Gastrocnemius medialis (tissue), 4 donors: Measurements from ENCODE around the gene SPACA4. TPM values are rescaled to one million over a fixed set of nuclear protein-coding genes. Genes with fewer than 3 reads are reported as not detected.

ENCODE experiments used
- ATAC-seq, 2 donors: fragments of 150-250 bp; one replicate each; pipeline ENCODE4 v1.9.1; 2016
- DNase-seq, 2 donors: peaks; one replicate each; pipeline ENCODE4 v3.0.0-alpha.2; 2019
- H3K27ac ChIP-seq, 4 donors: fragments of 200-600 bp; sonication (generic); 1 replicate in 1 of 4; 2 replicates in 3 of 4; pipeline ENCODE4 v1.5.1; 2016 to 2018; ENCODE audit warnings: mild to moderate bottlenecking in 2 of 4, moderate library complexity in 1 of 4
- H3K27me3 ChIP-seq, 3 donors: fragments of 200-600 bp; sonication (generic) in 2 of 3; 1 replicate in 1 of 3; 2 replicates in 2 of 3; pipeline versions ENCODE4 v1.5.1 to v1.6.0; 2016 to 2019; ENCODE audit warnings: mild to moderate bottlenecking in 1 of 3, moderate library complexity in 1 of 3
- H3K36me3 ChIP-seq, 2 donors: fragments of 200-600 bp; sonication (generic) in 1 of 2; one replicate each; pipeline ENCODE4 v1.5.1; 2017 to 2018
- H3K4me1 ChIP-seq, 2 donors: fragments of 200-600 bp; sonication (generic) in 1 of 2; one replicate each; pipeline ENCODE4 v1.5.1; 2016 to 2017; ENCODE audit warnings: mild to moderate bottlenecking in 2 of 2
- H3K4me3 ChIP-seq, 4 donors: fragments of 200-600 bp; sonication (generic) in 3 of 4; 1 replicate in 1 of 4; 2 replicates in 3 of 4; pipeline ENCODE4 v1.5.1; 2016 to 2019; ENCODE audit warnings: mild to moderate bottlenecking in 2 of 4
- H3K9me3 ChIP-seq, 3 donors: fragments of 200-600 bp; sonication (generic) in 2 of 3; 1 replicate in 1 of 3; 2 replicates in 2 of 3; pipeline ENCODE4 v1.5.1; 2016 to 2019
- CTCF ChIP-seq, 5 experiments: fragments of 450-650 bp in 3 of 5; fragments of 200-600 bp in 2 of 5; sonication (generic) in 2 of 5; IDR thresholded peaks in 4 of 5; conservative IDR thresholded peaks in 1 of 5; 1 replicate in 4 of 5; 2 replicates in 1 of 5; pipeline ENCODE4 v1.5.1; 2016 to 2019; ENCODE audit warnings: antibody characterized with exemption in 5 of 5, mild to moderate bottlenecking in 3 of 5, moderate library complexity in 3 of 5
- POLR2A ChIP-seq, 2 donors: fragments of 450-650 bp; IDR thresholded peaks; one replicate each; pipeline ENCODE4 v1.6.1; 2017; ENCODE audit warnings: antibody characterized with exemption in 2 of 2, mild to moderate bottlenecking in 2 of 2, moderate library complexity in 2 of 2
- in situ Hi-C, 4 donors: fragments of 200-750 bp; cut with MboI; loops; one replicate each; pipeline versions ENCODE4 v1.15.0 to v1.8.0; 2017; ENCODE audit warnings: low sequenced_read_pairs in 4 of 4
- intact Hi-C: fragments of 100-400 bp; cut with DNase I; formaldehyde crosslinking; loops from one replicate; pipeline ENCODE4 v1.15.1; 2023; ENCODE audit warnings: low total_unique reads
- total RNA-seq, 4 donors: library from RNA; depleted of rRNA; stranded (reverse); fragments of >200 nt; gene quantifications; one replicate each; pipeline versions ENCODE4 v1.1.0 to v1.2.3, GENCODE V29; 2016

Gene SPACA4
- total RNA-seq, 4 donors from 2014 or later: not detected

GRCh38 chr19:48616041-48616436 is 9.5 kb downstream of the SPACA4 start:
- ATAC-seq: no peak
- Histone ChIP-seq H3K9me3 (no peaks in the 10 kb centered on the region), H3K4me3 (no peak overlapping the region), H3K4me1 (peaks cover 34 to 55% of the 10 kb centered on the region in 2 donors), H3K27me3 (no peaks in the 10 kb centered on the region), H3K36me3 (peaks cover 3 to 29% of the 10 kb centered on the region in 2 donors), H3K27ac (peak overlapping the region in 1 of 4 donors; percentile 21)
- intact Hi-C loops (no loop called here), in situ Hi-C loops (no loop called here)
- DNase-seq: no peak
- TF ChIP-seq CTCF (IDR thresholded peaks at IDR 0.05 in 4 of 5, conservative IDR thresholded peaks at IDR 0.05 in 1 of 5): no peak
- no peak for TF ChIP-seq POLR2A (IDR thresholded peaks at IDR 0.05)

GRCh38 chr19:48616491-48617056 is 10.0 kb downstream of the SPACA4 start:
- DNase-seq: no peak
- TF ChIP-seq POLR2A (IDR thresholded peaks at IDR 0.05): no peak
- in situ Hi-C loops (no loop called here), intact Hi-C loops (no loop called here)
- no peak for ATAC-seq
- Histone ChIP-seq H3K27ac (peak overlapping the region in 2 of 4 donors; percentile 21 to 92), H3K36me3 (peaks cover 3 to 29% of the 10 kb centered on the region in 2 donors), H3K4me1 (peaks cover 34 to 55% of the 10 kb centered on the region in 2 donors), H3K4me3 (no peak overlapping the region), H3K27me3 (no peaks in the 10 kb centered on the region), H3K9me3 (no peaks in the 10 kb centered on the region)

- Histone ChIP-seq H3K27me3 (no peaks in the 10 kb centered on the region), H3K36me3 (peaks cover 3 to 29% of the 10 kb centered on the region in 2 donors), H3K4me3 (peak overlapping the region; percentile 66 to 96 (median 79)), H3K9me3 (no peaks in the 10 kb centered on the region), H3K27ac (peak overlapping the region; percentile 92 to 99 (median 96)), H3K4me1 (peaks cover 34 to 55% of the 10 kb centered on the region in 2 donors)
- DNase-seq (no peak), ATAC-seq (no peak)
- in situ Hi-C loops (no loop called here), intact Hi-C loops (no loop called here)
- no peak for TF ChIP-seq CTCF (IDR thresholded peaks at IDR 0.05 in 4 of 5, conservative IDR thresholded peaks at IDR 0.05 in 1 of 5)
- TF ChIP-seq POLR2A (IDR thresholded peaks at IDR 0.05): no peak
Observed at GRCh38 chr19:48617146-48617937, 10.8 kb downstream of the SPACA4 start.

GRCh38 chr19:48618278-48618915 is 11.9 kb downstream of the SPACA4 start:
- peaks cover 3 to 29% of the 10 kb centered on the region in 2 donors for H3K36me3 ChIP-seq
- H3K27ac ChIP-seq: peak overlapping the region; percentile 92 to 99 (median 96)
- peaks cover 32 to 51% of the 10 kb centered on the region in 2 donors for H3K4me1 ChIP-seq
- no peak for TF ChIP-seq POLR2A (IDR thresholded peaks at IDR 0.05)
- no peak for TF ChIP-seq CTCF (IDR thresholded peaks at IDR 0.05 in 4 of 5, conservative IDR thresholded peaks at IDR 0.05 in 1 of 5)
- H3K9me3 ChIP-seq: no peaks in the 10 kb centered on the region
- DNase-seq: peak in 1 of 2 donors; percentile 36
- intact Hi-C loops (loop anchor here (2.0 kb wide), 2 partner anchors 16 to 50 kb away; no protein-coding TSS in a partner anchor), in situ Hi-C loops (no loop called here)
- no peak for ATAC-seq
- H3K4me3 ChIP-seq: peak overlapping the region; percentile 66 to 96 (median 79)
- H3K27me3 ChIP-seq: no peaks in the 10 kb centered on the region
